Hindlimb muscle (tissue), 1 donor: ENCODE data around the gene GNAI1. TPM values are rescaled to one million over a fixed set of nuclear protein-coding genes. Genes with fewer than 3 reads are reported as not detected.

ENCODE experiments used
- DNase-seq: peaks from one replicate; pipeline ENCODE4 v3.0.0-alpha.2; 2013
- polyA plus RNA-seq: library from polyadenylated mRNA; unstranded; fragments of 120-200 nt; gene quantifications from one replicate; pipeline ENCODE4 v1.2.1, GENCODE V29; 2013; ENCODE audit not compliant: insufficient read length

Gene GNAI1
- 33.1 TPM for polyA plus RNA-seq

DNA sequence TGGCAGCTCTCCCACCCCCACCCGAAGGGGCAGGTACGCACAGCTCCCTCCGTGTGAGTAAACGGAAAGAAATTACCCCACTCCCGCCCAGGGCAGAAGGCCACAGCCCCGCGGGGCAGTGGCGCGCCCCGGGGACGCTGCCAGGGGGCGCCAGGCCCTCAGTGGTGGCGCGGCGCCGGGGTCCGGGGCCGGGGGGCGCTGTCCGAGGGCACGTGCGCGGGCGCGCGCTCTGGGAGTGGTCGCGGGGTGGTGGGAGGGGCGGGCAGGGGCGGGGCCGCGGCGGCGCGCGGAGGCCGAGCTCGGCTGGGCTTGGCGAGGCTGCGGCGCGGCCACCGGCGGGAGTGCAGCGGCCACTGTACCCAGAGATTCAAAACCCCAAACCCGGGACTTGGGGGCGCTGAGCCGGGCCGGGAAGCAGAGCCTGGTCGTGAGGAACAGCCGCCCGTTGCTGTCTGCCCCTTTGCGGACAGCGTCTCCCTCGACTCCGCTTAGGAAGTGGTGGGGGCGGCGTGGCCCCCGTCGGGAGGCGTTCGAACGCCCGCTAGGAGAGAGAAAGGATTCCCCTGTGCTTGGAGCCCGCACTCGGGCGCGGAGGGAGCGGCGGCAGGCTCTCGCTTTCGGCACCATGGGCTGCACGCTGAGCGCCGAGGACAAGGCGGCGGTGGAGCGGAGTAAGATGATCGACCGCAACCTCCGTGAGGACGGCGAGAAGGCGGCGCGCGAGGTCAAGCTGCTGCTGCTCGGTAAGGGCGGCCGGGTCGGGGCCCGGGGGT is at the start of gene GNAI1:
Gene GNAI1, plus strand, starts transcription at position 296 of the 773 bp plus-strand sequence. Its CDS starts 330 bp downstream, at position 626.
- DNase-seq: peak; percentile 80

DNA sequence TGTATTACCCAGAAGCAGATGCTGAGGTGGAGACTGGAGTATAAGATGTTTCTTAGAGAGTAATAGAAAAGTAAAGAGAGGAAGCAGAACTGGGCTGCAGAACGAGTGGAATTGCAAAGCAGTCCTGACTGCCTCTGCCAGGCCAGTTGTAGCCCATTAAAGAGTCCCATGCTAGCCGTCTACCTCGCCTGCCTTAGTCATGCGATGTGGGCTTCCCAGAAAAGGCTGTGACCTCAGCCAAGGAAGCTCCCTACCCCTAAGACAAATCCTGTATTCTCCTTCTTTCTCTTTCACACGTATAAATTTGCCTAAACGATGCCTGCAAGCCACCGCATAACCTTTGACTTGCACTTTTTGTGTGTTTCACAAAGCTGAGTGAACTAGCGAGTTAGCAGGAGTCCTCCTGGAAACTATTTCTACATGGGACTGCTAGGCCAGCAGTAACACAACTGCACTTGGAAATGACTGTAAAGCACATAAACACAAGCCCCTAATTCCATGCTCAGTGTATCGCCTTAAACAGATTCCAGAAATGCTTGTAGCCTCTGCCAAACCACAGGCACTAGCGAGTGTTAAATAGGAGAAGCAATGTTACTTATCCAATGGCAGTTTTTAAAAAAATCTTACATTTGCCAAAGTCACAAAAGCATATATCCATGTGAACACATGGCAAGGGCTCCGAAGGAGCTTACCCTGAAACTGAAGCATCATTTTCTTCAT is 47.4 kb upstream of the GNAI1 start:
- DNase-seq: no peak

DNA sequence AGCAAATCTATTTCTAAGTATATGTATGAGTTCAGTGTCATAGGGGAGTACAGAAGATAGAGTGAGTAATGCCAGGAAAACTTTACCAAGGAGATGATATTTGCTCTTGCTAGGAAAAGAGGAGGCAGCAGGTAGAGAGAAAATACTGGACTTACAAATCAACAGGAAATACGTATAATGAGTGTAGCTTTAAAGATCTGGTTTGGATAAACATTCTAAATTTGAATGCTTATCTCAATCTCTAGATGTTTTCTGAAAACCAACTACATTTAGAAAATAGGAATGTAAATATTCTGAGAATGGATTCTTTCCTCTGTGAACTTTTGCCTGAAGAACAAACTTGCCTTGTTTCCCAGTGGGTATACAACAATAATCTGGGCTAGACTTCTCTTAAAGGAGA is 46.9 kb upstream of the GNAI1 start:
- no peak for DNase-seq

GRCh38 chr7:80088705-80089104 is 45.9 kb upstream of the GNAI1 start:
- DNase-seq: no peak

DNA sequence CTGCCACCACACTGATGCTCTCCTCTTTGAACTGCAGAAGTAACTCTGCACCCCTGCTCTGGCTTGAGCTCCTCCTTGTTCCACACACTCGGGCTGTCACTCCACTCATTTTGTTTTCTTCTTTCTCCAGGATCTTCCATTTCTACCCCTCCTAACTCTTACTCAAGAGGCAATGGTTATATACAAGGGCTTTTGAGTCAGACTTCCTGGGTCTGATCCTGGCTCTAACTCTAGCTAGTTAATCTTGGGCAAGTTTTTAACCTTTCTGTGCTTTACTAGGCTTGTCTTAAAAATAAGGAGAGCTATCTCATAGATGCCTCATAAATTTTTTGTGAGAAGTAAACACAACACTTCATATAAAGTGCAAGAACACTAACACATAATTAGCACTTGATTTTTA is 45.3 kb upstream of the GNAI1 start:
- DNase-seq: no peak

DNA sequence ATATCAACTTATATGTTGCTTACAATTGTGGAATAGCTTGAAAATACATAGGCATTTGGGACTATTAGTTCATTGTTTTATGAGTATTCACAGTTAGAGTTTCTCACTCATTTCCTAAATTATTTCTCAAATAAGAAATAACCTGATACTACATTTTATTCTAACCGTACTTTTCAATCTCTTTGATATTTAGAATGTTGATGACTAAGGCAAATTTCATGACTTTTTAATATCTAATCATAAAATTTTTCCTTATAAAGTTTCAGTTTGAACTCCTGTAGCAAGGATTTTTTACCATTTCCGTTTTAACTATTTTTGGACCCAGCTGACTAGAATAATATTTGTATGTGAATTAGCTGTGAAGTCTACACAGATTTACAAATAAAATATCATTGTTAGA is 41.3 kb upstream of the GNAI1 start:
- no peak for DNase-seq

DNA sequence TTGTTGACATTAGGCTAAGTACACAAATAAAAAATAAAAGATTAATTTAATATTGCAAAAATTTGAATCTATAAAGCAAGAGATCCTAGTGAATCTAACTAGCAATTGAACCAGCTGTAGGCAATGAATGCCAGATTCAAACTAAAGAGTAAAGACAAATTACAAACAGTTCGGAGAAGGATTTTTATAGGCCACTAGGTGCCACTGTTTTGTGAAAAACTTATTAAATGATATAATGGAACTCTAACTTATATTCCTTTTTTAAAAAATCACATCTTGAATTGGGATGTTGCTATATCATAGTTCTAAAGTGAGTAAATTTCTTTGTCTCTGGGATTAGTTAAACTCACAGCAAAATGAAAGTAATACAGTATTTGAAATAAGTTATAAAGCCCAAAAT is 39.1 kb upstream of the GNAI1 start:
- DNase-seq: peak; percentile 33

DNA sequence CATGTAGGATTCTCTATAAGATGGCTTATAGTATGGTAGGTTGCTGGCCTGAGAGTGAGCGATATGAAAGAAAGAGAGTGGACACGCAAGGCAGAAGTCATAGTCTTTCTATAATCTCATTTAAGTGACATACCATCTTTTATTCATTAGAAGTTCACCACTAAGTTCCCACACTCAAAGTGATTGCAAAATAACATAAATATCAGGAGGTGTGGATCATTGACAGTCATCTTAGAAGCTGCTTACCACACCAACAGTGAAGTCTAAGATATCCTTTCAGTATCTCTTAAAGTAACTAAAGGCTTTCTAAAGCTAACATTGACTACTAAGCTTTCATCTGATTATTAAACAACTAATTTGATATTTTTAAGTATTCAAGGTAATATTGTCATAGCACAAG is 36.9 kb upstream of the GNAI1 start:
- DNase-seq: no peak

GRCh38 chr7:80098795-80099194 is 35.8 kb upstream of the GNAI1 start:
- no peak for DNase-seq

DNA sequence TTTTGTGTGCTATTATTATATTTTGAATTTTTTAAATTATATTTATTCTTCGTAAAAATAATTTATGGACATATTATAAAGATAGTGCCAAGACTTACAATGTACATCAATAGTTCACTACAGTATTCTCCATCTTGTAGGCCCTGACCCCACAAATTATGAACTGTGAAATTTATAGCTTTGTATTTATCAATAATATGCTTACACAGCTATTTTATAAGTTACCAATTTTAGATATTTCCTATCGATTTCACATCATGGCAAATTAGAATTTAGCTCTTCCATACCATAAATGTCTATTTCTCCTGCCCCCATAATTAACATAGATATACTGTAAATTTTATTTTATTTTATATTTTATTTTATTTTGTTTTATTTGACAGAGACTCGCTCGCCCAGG is 34.4 kb upstream of the GNAI1 start:
- no peak for DNase-seq

- no peak for DNase-seq
These were observed 28.8 kb upstream of the GNAI1 start for GRCh38 chr7:80105701-80106408.

DNA sequence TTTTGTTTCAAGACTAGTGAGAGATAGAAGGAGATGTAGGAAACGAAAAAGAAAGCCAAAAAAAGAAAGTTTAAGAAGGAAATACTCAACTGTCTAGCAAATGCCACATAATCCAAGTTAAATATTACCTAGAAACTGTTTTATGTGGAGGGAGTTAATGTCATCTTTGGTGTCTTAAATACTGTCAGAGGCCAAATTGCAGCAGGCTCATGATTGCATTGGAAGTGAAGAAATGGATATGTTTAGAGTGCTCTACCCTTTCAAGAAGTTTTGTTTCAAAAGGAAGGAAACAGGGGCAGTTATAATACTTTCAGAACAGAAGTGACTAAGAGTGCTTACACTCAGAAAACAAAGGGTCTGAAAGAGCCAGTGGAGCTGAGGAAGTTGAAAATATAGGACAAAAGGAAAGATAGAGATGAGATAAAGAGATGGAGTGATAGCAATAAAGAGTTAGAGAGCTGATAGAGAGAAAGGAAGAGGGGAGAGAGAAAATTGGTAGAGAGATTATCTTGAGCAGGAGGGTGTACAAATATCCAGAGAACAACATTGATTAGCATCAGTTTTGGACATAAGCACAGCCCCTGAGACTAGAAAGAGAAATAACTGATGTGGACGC is 28.0 kb upstream of the GNAI1 start:
- no peak for DNase-seq

DNA sequence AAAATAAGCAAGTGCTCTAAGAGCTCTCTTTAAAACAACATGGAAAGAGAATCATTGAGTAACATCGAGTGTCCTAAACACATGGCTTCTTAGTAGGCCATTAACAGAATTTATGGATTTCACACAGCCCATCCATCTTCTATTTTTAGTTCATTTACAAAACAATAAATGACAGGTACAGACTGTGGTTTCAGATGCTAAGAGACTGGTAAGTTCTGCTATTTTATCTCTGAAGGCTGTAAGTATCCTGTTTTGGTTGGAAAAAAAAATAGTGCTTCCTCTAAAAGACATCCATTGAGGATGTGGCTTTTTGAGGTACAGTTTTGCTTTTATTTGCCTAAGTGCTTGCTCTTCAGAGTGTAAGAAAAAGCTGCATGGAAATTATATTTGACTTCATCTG is 27.4 kb upstream of the GNAI1 start:
- DNase-seq: no peak

DNA sequence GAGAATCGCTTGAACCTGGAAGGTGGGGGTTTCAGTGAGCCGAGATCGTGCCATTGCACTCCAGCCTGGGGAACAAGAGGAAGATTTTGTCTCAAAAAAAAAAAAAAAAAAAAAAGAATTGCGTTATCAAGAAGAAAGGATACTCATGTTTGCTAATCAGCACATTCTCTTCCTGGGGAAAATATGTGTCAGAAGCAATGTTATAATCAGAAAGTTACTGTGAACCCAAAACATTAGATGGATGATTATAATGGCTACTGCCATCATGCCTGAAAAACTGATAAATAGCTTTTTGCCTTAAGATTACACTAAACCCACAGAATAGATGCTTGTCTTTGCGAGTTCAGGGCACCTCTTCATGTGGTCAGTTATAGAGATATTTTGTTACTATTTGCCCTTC is 24.3 kb upstream of the GNAI1 start:
- no peak for DNase-seq

DNA sequence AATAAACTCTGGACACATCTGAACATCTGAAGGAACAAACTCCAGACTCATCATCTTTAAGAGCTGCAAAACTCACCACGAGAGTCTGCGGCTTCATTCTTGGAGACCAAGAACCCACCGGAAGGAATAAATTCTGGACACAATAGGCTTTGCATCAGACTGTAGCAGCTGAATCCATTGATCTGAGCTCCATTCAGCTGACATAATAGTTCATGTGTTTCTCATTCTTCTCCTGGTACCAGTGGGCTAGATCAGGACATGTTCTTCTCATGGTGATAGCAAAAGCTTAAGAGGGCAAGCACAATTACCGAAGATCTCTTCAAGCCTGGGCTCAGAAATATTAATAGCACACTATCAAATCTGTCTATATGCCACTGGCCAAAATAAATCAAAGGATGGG is 20.5 kb upstream of the GNAI1 start:
- DNase-seq: no peak

GRCh38 chr7:80124526-80125264 is 9.9 kb upstream of the GNAI1 start:
- no peak for DNase-seq

DNA sequence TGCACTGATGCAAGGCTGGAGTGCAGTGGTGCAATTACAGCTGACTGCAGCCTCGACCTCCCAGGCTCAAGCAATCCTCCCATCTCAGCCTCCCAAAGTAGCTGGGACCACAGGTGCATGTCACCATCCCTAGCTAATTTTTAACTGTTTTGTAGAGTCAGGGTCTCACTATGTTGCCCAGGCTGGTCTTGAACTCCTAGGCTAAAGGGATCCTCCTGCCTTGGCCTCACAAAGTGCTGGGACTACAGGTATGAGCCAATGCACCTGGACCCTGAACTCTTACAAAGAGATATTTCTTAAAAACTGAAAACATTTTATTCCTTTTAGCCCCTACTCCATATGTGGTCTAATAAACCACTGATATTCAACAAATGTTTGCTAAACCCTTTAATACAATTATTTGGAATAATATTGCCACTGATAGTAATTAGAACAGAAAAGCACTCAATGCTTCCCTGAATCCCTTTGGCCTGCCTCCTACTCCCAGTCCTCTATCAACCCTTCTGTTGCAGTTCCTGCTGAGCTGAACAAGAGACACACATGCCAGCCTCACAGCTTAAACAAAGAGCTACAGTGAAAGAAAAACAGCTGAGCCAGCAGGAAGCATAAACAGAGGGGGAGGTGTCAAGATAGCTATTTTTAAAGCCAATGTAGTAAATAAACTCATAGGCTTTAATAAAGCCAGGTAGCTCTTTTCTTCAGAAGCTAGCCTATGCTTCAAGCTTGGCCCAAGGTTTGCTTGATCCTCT is 7.0 kb upstream of the GNAI1 start:
- DNase-seq: no peak

DNA sequence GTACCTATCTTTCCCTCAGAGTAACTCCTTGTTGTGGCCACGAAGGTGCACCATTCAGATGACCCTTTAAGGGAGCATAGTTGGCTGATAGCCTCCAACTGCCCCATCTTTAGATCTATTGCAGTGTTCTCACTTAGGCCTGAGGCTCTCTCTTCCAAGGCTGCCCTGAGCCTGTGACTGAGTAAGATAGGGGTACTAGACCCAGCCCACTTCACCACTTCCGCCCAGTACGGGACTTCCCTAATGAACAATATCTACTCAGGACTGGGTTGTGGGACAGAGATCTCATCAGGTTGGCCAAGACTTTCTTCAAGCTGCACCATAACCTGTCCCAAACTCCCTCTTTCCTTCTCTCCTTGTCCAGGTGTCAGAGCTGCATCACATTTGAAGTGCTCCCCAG is 5.7 kb upstream of the GNAI1 start:
- DNase-seq: no peak

DNA sequence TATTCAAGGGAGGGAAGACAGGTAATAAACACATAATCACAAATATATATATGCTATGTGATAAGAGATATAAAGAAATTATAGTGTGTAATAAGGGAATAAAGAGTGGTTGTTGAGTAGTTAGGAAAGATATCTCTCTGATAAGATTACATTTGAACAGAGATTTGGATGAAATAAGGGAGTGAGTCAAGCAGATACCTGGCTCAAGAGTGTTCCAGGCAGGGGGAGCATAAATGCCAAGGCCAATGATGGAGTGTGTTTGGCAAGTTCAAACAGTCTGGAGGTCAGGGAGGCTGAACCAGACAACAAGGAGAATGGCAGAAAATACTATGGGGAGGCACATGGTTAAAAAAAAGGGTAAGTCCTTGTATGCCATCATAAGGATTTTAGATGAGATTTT is 4.8 kb upstream of the GNAI1 start:
- no peak for DNase-seq

GRCh38 chr7:80131675-80132435 is 2.8 kb upstream of the GNAI1 start:
- no peak for DNase-seq

DNA sequence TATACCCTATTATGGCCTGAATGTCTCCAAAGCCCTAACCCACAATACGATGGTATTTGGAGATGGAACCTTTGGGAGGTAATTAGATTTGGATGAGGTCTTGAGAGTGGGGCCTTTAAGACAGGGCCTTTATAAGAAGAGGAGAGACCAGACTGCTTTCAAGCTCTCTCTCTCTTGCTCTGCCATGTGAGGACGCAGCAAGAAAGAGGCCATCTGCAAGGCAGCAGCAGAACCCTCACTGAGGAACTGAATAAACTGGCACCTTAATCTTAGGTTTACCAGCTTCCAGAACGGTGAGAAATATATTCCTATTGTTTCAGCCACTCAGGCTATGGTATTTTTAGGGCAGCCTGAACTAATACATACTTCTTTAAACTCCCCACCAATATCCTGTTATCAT is 2.0 kb upstream of the GNAI1 start:
- no peak for DNase-seq
